SK-N-SH treated with all-trans-retinoic acid at 6 μM for 48 hours (cell line): ENCODE measurements around the gene C12orf42.

Experiments used
- ATAC-seq: fragments of 200-7000 bp; cut with Tn5 transposase; 3 replicates; pipeline ENCODE4 v1.9.1; 2020; ENCODE audit warnings: mild to moderate bottlenecking, moderate library complexity
- ARNTL ChIP-seq: fragments of 450-650 bp; formaldehyde crosslinking; IDR thresholded peaks from 2 replicates; pipeline ENCODE4 v1.5.0; 2020; ENCODE audit warnings: low read depth, mild to moderate bottlenecking, moderate library complexity, borderline replicate concordance
- BACH2 ChIP-seq: fragments of 250-450 bp; sonication (Bioruptor Pico); IDR thresholded peaks from 2 replicates; pipeline ENCODE4 v1.9.0; 2021; ENCODE audit warnings: mild to moderate bottlenecking, borderline replicate concordance
- CSDC2 ChIP-seq: fragments of 250-450 bp; sonication (Bioruptor Pico); IDR thresholded peaks from 2 replicates; pipeline ENCODE4 v1.5.0; 2020; ENCODE audit warnings: mild to moderate bottlenecking, moderate library complexity
- ESRRG ChIP-seq: fragments of 250-450 bp; sonication (Bioruptor Pico); IDR thresholded peaks from 2 replicates; pipeline ENCODE4 v1.6.1; 2021; ENCODE audit warnings: mild to moderate bottlenecking
- GLIS3 ChIP-seq: fragments of 250-450 bp; sonication (Bioruptor Pico); IDR thresholded peaks from 2 replicates; pipeline ENCODE4 v1.5.0; 2020; ENCODE audit warnings: mild to moderate bottlenecking, moderate library complexity
- ISL1 ChIP-seq: fragments of 250-450 bp; sonication (Bioruptor Pico); IDR thresholded peaks from 2 replicates; pipeline ENCODE4 v2.1.2; 2022; ENCODE audit warnings: mild to moderate bottlenecking, moderate library complexity
- OSR1 ChIP-seq: fragments of 250-450 bp; sonication (Bioruptor Pico); IDR thresholded peaks from 2 replicates; pipeline ENCODE4 v1.8.0; 2022; ENCODE audit warnings: moderate library complexity, mild to moderate bottlenecking, inconsistent platforms
- PPARA ChIP-seq: fragments of 250-450 bp; sonication (Bioruptor Pico); IDR thresholded peaks from 2 replicates; pipeline ENCODE4 v1.5.0; 2020; ENCODE audit warnings: mild to moderate bottlenecking, borderline replicate concordance
- RARB ChIP-seq: fragments of 250-450 bp; sonication (Bioruptor Pico); IDR thresholded peaks from 2 replicates; pipeline ENCODE4 v1.8.0; 2021; ENCODE audit warnings: mild to moderate bottlenecking, moderate library complexity
- SNAI2 ChIP-seq: fragments of 250-450 bp; sonication (Bioruptor Pico); IDR thresholded peaks from 2 replicates; pipeline ENCODE4 v1.5.0; 2020; ENCODE audit warnings: mild to moderate bottlenecking, moderate library complexity
- TCF4 ChIP-seq: fragments of 250-450 bp; sonication (Bioruptor Pico); IDR thresholded peaks from 2 replicates; pipeline ENCODE4 v1.8.0; 2021; ENCODE audit warnings: mild to moderate bottlenecking, moderate library complexity, borderline replicate concordance
- TOX ChIP-seq: fragments of 250-450 bp; sonication (Bioruptor Pico); IDR thresholded peaks from 2 replicates; pipeline ENCODE4 v1.8.0; 2021; ENCODE audit warnings: mild to moderate bottlenecking, moderate library complexity, borderline replicate concordance
- ZC3H10 ChIP-seq: fragments of 250-450 bp; sonication (Bioruptor Pico); IDR thresholded peaks from 2 replicates; pipeline ENCODE4 v1.5.1; 2021; ENCODE audit warnings: mild to moderate bottlenecking, moderate library complexity
- ZFP30 ChIP-seq: fragments of 450-650 bp; formaldehyde crosslinking; IDR thresholded peaks from 2 replicates; pipeline ENCODE4 v1.5.0; 2022; ENCODE audit warnings: mild to moderate bottlenecking, moderate library complexity
- ZNF565 ChIP-seq: fragments of 450-650 bp; formaldehyde crosslinking; conservative IDR thresholded peaks from 2 replicates; pipeline ENCODE4 v1.5.0; 2020; ENCODE audit warnings: low read depth, mild to moderate bottlenecking, moderate library complexity
- ZNF70 ChIP-seq: fragments of 450-650 bp; formaldehyde crosslinking; IDR thresholded peaks from 2 replicates; pipeline ENCODE4 v1.5.0; 2020; ENCODE audit warnings: mild to moderate bottlenecking, moderate library complexity
- ZNF8 ChIP-seq: fragments of 450-650 bp; formaldehyde crosslinking; IDR thresholded peaks from 2 replicates; pipeline ENCODE4 v1.5.0; 2020; ENCODE audit warnings: mild to moderate bottlenecking, moderate library complexity
- TF ChIP-seq, protein P1 (sequence below): fragments of 250-450 bp; sonication (Bioruptor Pico); IDR thresholded peaks from 2 replicates; pipeline ENCODE4 v1.5.1; 2020; ENCODE audit warnings: low read depth, mild to moderate bottlenecking, moderate library complexity
- TF ChIP-seq, protein P2 (sequence below): fragments of 250-450 bp; sonication (Bioruptor Pico); IDR thresholded peaks from 2 replicates; pipeline ENCODE4 v1.5.0; 2020; ENCODE audit warnings: mild to moderate bottlenecking, moderate library complexity
- TF ChIP-seq, protein P3 (sequence below): fragments of 250-450 bp; sonication (Bioruptor Pico); IDR thresholded peaks from 2 replicates; pipeline ENCODE4 v1.8.0; 2021; ENCODE audit warnings: low read depth, mild to moderate bottlenecking, moderate library complexity, borderline replicate concordance
- TF ChIP-seq, protein P4 (sequence below): fragments of 250-450 bp; sonication (Bioruptor Pico); IDR thresholded peaks from 2 replicates; pipeline ENCODE4 v1.8.0; 2020; ENCODE audit warnings: mild to moderate bottlenecking, moderate library complexity, borderline replicate concordance
- TF ChIP-seq, protein P5 (sequence below): fragments of 250-450 bp; sonication (Bioruptor Pico); IDR thresholded peaks from 2 replicates; pipeline ENCODE4 v1.5.1; 2021; ENCODE audit warnings: mild to moderate bottlenecking, moderate library complexity

Gene C12orf42

DNA sequence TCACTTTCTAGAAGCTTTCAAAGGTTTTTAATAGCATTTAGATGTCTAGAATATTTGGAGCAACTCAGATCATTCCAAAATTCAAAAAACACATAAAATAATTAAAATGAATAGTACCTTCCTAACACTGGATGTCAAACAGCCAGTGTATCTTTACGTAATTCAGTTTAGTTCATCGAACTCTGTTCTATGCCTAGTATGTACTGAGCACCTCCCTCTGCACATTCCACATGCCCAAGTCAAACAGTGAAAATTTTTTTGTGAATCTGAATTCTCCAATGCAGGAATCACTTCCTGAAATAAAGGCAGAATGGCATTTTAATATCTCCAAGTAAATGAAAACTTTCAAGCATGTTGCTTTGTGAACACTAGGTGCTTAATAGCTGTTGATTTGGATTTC, 192.3 kb downstream of the C12orf42 start:
- TF ChIP-seq OSR1 (CRISPR knock-in tag), result no peak
- TF ChIP-seq, protein P1, sequence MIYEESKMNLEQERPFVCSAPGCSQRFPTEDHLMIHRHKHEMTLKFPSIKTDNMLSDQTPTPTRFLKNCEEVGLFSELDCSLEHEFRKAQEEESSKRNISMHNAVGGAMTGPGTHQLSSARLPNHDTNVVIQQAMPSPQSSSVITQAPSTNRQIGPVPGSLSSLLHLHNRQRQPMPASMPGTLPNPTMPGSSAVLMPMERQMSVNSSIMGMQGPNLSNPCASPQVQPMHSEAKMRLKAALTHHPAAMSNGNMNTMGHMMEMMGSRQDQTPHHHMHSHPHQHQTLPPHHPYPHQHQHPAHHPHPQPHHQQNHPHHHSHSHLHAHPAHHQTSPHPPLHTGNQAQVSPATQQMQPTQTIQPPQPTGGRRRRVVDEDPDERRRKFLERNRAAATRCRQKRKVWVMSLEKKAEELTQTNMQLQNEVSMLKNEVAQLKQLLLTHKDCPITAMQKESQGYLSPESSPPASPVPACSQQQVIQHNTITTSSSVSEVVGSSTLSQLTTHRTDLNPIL (CRISPR knock-in tag), result no peak
- no peak for TF ChIP-seq TOX (CRISPR knock-in tag)
- no peak for TF ChIP-seq ZNF565
- TF ChIP-seq, protein P2, sequence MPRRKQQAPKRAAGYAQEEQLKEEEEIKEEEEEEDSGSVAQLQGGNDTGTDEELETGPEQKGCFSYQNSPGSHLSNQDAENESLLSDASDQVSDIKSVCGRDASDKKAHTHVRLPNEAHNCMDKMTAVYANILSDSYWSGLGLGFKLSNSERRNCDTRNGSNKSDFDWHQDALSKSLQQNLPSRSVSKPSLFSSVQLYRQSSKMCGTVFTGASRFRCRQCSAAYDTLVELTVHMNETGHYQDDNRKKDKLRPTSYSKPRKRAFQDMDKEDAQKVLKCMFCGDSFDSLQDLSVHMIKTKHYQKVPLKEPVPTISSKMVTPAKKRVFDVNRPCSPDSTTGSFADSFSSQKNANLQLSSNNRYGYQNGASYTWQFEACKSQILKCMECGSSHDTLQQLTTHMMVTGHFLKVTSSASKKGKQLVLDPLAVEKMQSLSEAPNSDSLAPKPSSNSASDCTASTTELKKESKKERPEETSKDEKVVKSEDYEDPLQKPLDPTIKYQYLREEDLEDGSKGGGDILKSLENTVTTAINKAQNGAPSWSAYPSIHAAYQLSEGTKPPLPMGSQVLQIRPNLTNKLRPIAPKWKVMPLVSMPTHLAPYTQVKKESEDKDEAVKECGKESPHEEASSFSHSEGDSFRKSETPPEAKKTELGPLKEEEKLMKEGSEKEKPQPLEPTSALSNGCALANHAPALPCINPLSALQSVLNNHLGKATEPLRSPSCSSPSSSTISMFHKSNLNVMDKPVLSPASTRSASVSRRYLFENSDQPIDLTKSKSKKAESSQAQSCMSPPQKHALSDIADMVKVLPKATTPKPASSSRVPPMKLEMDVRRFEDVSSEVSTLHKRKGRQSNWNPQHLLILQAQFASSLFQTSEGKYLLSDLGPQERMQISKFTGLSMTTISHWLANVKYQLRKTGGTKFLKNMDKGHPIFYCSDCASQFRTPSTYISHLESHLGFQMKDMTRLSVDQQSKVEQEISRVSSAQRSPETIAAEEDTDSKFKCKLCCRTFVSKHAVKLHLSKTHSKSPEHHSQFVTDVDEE (CRISPR knock-in tag), result no peak
- no peak for TF ChIP-seq ZFP30 (CRISPR knock-in tag)
- TF ChIP-seq SNAI2, result no peak
- no peak for TF ChIP-seq CSDC2 (CRISPR knock-in tag)
- TF ChIP-seq BACH2 (CRISPR knock-in tag), result no peak
- TF ChIP-seq PPARA (CRISPR knock-in tag), result no peak
- TF ChIP-seq TCF4 (CRISPR knock-in tag), result no peak
- no peak for TF ChIP-seq RARB (CRISPR knock-in tag)
- TF ChIP-seq, protein P3, sequence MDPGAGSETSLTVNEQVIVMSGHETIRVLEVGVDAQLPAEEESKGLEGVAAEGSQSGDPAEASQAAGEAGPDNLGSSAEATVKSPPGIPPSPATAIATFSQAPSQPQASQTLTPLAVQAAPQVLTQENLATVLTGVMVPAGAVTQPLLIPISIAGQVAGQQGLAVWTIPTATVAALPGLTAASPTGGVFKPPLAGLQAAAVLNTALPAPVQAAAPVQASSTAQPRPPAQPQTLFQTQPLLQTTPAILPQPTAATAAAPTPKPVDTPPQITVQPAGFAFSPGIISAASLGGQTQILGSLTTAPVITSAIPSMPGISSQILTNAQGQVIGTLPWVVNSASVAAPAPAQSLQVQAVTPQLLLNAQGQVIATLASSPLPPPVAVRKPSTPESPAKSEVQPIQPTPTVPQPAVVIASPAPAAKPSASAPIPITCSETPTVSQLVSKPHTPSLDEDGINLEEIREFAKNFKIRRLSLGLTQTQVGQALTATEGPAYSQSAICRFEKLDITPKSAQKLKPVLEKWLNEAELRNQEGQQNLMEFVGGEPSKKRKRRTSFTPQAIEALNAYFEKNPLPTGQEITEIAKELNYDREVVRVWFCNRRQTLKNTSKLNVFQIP, result no peak
- TF ChIP-seq ESRRG (CRISPR knock-in tag), result no peak
- TF ChIP-seq, protein P4, sequence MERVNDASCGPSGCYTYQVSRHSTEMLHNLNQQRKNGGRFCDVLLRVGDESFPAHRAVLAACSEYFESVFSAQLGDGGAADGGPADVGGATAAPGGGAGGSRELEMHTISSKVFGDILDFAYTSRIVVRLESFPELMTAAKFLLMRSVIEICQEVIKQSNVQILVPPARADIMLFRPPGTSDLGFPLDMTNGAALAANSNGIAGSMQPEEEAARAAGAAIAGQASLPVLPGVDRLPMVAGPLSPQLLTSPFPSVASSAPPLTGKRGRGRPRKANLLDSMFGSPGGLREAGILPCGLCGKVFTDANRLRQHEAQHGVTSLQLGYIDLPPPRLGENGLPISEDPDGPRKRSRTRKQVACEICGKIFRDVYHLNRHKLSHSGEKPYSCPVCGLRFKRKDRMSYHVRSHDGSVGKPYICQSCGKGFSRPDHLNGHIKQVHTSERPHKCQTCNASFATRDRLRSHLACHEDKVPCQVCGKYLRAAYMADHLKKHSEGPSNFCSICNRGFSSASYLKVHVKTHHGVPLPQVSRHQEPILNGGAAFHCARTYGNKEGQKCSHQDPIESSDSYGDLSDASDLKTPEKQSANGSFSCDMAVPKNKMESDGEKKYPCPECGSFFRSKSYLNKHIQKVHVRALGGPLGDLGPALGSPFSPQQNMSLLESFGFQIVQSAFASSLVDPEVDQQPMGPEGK (CRISPR knock-in tag), result no peak

DNA sequence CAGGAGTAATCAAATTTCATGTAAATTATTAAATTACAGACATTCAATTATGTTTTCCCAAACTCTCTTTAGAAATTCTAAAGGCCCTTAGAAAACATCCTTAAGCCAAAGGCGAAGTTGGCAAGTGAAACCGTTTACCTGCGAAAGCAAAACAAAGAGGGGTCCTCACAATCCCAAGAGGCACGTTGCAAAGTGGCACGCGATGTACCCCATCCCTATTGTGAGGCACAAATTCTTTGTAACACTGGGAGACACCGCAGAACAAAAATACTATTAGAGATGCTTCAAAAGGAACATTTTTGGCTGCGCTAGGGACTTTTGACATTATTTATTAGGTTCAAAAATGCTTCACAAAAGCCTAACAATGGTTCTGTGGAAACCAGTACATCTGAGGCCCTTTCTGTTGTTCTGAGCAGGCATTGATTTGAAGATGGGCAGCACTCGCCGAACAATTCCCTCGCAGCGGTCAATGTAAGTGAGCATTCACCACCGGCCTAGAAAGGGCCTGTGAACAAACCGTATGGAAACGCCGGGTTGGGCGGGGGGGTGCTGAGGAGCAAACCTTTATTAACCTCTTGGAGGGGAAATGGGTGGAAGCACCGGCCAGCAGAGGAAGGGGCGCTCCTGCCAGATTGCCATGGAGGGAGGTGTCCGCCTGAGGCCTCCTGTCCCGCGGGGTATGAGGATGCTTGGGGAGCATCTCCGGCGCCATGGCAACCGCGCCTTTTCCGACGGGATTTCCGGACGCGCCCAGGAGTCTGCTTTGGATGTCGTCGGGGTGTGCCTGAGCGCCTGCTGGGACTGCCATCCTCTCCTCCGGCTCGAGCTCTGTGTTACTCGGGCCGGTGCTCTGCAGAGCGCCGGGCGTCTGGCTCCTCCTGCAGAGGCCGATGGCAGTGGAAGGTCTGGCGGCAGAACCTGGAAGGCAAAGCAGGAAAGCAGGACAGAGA, 193.9 kb downstream of the C12orf42 start:
- no peak for ATAC-seq
- TF ChIP-seq ARNTL (CRISPR knock-in tag) (no peak), ZNF8 (CRISPR knock-in tag) (no peak), OSR1 (CRISPR knock-in tag) (no peak), TCF4 (CRISPR knock-in tag) (no peak), ZNF70 (no peak), TOX (CRISPR knock-in tag) (no peak), CSDC2 (CRISPR knock-in tag) (no peak), BACH2 (CRISPR knock-in tag) (no peak), PPARA (CRISPR knock-in tag) (no peak), ZC3H10 (CRISPR knock-in tag) (no peak), GLIS3 (CRISPR knock-in tag) (no peak), ISL1 (CRISPR knock-in tag) (no peak)
- TF ChIP-seq, protein P3, result no peak
- TF ChIP-seq, protein P4 (CRISPR knock-in tag), result no peak
- TF ChIP-seq, protein P1 (CRISPR knock-in tag), result no peak
- TF ChIP-seq, protein P5, sequence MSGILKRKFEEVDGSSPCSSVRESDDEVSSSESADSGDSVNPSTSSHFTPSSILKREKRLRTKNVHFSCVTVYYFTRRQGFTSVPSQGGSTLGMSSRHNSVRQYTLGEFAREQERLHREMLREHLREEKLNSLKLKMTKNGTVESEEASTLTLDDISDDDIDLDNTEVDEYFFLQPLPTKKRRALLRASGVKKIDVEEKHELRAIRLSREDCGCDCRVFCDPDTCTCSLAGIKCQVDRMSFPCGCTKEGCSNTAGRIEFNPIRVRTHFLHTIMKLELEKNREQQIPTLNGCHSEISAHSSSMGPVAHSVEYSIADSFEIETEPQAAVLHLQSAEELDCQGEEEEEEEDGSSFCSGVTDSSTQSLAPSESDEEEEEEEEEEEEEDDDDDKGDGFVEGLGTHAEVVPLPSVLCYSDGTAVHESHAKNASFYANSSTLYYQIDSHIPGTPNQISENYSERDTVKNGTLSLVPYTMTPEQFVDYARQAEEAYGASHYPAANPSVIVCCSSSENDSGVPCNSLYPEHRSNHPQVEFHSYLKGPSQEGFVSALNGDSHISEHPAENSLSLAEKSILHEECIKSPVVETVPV (CRISPR knock-in tag), result no peak

More for the DNA sequence above, 192.3 kb downstream of the C12orf42 start:
- ATAC-seq, result no peak
